Measurements from ENCODE around the gene NECTIN1.

NECTIN1 gene

DNA sequence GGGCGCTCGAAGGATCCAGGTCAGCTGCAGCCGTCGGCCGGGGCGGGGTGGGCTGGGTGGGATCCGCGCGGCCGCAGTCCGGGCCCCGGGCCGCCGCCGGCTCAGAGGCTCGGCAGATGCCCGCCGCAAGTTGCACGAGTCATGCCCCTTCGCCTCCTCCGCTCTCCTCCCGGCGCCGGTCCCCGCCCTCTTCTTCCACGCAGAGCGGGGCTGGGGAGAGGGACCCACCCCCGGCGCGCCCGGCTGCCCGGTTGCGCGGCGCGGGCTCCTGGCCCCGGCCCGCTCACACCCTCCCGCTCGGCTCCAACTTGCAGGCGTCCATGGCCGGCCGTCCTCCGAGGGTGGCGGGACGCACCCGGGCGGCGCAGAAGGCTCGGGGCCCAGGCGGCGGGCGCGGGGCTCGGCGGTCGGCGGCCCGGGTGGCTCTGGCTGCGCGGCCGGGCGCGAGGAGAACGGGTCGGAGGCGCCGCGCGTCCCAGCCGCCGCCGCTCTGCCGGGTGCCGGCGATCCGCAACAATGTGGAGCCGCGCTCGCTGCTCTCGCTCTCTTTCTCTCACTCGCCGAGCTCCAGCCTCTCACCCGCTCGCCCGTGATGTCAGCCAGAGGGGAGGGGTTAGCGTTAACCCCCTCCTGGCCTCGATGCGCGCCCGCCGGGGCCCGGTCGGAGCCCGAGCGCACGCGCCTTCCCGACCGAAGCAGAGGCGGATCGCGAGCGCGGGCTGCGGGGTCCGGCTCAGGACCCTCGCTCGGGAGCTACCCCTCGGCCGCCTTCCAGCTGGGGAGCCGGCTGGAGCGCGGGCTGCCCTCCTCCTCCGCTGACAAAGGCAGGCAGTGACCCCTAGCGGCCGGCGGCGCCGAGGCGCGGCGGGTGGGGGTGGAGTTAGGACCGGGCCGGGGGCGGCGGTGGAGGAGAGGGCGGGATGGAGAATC lies at the start of gene NECTIN1:
Gene NECTIN1, minus strand, starts transcription at position 550 of the 930 bp plus-strand sequence. CDS start 647 bp downstream, outside the sequence.
- DNase-seq: peak; percentile 59 to 98 (median 89)

GRCh38 chr11:119778391-119779194 lies 49.6 kb upstream of the NECTIN1 start:
- DNase-seq: no peak

GRCh38 chr11:119777940-119778339 lies 48.9 kb upstream of the NECTIN1 start:
- peak in 1 of 56 donors; percentile 25 for DNase-seq

DNA sequence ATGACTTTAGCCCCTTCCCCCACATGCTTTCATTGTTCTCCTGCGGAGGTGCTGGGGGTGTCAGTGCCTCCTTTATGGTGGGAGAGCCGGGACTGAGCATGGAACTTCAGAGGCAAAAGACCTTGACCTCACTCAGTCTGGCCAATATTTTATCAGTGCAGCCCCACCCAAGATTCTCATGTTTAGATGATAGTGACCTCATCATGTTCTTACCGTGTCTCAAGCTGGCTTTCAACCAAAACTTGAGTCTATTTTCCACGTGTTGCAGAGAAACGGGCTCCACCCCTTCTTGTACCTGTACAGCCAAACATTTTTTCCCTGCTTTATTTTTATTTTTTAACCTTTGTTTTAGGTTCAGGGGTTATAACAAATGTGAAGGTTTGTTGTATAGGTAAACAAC lies 47.7 kb upstream of the NECTIN1 start:
- no peak for DNase-seq

DNA sequence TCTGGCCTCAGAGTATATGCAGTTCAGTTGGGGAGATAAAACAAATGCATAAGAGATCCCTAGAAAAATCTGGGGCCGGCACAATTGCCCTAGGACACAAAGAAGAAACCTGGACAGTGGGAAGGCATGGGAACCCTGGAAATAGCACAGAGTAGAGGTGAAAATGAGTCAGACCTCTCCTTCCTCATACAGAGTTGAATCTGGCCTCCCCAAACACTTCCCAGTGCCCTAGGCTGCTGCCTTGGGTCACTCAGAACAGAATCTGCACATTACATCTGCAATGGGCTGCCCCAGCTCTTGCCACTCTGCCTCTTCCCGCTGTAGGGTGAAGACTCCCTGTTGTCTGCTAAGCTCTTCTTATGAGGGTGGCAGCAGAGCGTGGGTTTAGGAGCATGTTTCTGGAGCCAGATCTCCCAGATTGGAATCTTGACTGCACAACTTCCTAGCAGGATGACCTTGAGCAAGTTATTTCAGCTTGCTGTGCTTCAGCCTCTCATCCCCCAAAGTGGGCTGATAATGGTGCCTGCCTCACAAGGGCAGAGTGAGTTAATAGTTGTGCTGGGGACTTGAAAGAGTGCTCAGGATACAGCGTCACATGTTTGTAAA lies 47.1 kb upstream of the NECTIN1 start:
- DNase-seq: no peak

DNA sequence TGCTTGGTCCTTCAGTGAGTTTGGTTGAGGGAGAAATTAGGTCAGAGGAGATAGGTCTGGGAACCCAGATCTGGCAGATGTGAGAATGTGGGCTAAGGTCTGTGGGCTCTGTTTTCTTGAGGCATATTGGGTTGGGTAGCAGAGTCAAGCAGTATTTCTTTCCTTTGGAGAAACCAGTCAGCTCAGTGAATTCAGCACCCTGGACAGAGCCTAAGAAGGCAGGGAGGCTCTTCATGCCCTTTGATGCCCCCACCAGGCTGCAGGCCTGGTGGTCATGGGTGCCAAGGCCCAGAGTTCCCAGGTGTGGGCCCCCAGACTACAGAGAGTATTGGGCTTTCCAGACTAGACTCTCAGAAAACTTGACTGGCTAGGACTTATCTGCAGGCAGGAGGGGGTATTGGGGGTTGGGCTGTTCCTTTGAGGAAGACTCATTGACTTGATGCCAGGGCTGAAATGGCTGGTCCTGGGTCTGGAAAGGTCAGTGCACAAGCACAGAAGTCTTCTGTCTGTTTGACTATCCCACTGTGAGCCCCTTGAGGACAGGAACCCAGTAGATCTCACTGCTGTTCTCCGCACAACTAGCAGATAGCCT lies 45.3 kb upstream of the NECTIN1 start:
- no peak for DNase-seq

- DNase-seq: peak in 34 of 56 donors; percentile 10 to 79 (median 40)
Measured at GRCh38 chr11:119772641-119773415, 43.8 kb upstream of the NECTIN1 start.

DNA sequence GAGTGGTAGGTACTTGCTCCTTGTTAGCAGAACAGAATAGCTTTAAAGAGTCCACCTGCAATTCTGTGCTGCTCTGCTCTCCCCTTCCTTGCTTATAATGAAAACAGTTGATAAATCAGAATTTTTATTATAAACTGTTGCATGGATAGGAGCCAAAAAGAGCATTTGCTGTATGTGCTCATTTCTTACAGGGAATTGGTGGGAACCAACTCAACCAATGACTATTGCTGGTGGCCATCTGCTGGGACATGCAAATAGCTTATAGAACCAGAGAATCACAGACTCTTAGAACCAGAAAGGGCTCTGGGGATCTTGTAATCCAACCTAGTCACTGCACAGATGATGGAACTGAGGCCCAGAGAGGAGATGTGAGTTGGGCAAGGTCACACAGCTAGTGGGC lies 43.1 kb upstream of the NECTIN1 start:
- DNase-seq: peak in 1 of 56 donors; percentile 10

DNA sequence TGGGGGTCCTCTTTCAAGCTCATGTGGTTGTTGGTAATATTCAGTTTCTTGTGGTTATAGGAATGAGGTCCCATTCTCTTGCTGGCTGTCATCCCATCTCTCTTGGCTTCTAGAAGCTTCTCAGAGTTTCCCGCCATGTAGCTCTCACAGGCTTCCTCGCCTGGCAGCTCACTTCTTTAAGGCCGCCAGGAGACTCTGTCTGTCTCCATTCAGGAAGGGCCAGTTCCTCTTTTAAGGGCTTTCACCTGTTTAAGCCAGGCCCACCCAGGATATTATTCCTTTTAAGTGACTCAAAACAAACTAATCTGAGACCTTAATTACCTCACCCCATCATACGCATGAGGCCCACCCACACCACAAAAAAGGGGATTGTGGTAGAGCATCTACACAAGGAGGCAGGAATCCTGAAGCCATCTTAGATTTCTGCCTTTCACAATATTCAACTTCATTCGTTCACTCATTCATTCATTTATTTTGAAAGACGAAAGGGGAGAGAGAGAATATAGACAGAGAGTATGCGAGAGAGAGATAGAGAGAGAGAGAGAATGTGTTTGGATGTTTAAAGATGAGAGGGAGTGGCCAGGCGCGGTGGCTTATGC lies 42.3 kb upstream of the NECTIN1 start:
- no peak for DNase-seq

- DNase-seq: no peak
Measured at GRCh38 chr11:119765628-119766027, 36.6 kb upstream of the NECTIN1 start.

DNA sequence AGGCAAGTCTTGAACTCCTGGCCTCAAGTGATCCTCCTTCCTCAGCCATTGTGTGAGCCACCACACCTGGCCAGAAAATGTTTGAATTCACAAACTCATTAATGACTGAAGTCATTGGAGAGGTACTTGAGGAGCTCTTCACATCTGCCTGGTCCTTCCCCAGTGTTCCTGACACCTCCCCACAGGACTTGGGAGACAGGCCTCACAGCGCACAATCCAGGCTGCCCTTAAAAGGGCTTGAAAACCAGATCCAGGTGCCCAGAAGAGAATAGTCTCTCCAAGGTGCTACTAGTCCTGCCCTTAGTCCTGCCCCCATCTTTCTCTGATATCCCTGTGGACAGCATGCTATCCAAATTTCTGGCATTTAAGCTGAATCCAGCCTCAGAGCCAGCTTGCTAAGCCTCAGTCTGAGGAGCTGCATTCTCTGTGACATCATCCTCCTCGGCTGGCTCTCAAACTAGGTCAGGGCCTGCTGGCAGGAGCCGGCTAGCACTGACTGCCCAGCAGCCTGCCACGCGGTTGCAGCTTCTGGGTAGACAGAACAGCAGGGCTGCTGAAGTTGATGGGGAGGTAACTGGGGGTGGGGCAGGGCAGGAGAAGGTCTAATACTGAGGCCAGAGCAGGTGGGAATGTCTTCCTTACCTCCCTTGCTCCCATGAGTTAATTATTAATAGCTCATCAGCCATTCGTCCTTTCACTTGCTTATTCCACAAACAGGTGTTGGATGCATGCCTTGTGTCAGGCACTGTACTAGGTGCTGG lies 35.3 kb upstream of the NECTIN1 start:
- DNase-seq: peak in 36 of 56 donors; percentile 12 to 86 (median 51)

- no peak for DNase-seq
Measured at GRCh38 chr11:119763071-119763728, 34.2 kb upstream of the NECTIN1 start.

GRCh38 chr11:119759747-119760412 lies 30.9 kb upstream of the NECTIN1 start:
- DNase-seq: no peak

DNA sequence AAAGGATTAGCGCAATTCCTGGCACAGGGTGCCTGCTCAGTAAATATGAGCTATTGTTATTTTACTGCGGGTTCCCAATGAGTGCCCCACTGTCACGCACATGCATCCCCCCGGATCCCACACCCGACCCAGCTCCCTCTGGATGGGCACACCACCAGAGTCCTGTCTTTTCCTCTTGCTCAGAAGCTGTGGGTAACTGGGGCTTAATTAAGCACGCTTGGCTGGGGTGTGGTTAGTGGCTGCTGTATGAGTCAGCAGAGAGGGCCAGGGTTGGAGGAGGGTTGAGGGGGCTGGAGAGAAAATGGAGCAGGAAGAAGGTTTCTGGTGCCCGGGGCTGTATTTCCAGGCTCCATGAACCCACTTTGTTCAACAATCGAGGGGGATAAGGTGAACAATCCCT lies 30.3 kb upstream of the NECTIN1 start:
- peak in 2 of 56 donors; percentile 10 to 26 for DNase-seq

- DNase-seq: no peak
Measured at GRCh38 chr11:119758291-119758690, 29.3 kb upstream of the NECTIN1 start.

DNA sequence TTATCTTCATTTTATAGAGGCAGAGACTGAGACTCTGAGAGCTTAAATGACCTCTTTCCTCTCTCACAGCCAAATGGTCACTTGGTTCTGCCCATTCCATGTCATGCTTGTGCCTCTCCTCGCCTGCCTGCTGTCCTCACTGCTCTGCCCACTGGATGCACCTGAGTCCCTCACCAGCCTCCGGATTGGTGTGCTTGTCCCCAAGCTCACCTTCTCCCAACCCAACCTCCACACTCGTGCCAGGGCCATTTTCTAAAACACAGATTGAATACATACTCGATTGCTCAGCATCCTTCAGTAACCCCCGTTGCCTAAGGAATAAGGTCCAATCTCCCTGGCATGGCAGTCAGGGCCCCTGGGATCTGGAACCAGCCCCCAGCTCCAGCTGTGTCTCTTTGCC lies 28.4 kb upstream of the NECTIN1 start:
- DNase-seq: no peak

DNA sequence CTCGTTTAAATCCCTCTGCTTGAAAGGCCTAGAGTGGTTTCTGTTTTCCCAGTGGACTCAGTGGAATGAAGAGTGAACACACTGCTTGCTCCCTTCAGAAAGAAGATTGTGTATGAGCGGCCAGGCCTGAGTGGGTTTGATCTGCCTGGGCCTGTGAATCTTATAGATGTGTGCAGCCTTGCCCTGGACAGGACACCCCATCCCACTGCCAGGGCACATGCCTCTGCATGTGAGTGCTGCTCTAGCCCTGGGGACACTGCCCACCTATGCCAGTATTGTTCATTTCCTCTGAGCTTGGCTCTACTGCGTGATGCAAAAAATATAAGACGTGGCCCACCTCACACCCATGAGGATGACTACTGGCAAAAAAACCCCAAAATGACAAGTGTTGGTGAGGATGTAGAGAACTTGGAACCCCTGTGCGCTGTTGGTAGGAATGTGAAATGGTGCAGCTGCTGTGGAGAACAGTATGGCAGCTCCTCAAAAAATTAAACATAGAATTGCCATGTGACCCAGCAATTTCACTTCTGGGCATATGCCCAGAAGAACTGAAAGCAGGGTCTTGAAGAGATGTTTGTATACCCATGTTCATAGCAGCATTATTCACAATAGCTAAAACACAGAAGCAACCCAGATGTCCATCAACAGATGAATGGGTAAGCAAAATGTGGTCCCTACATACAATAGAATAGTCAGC lies 27.3 kb upstream of the NECTIN1 start:
- DNase-seq: no peak
